Fibroblast of skin of right quadriceps (primary cell): Measurements from ENCODE around the gene FER.
"Not testable (repeated sequence)": the region's sequence is repeated elsewhere in the genome, so short reads cannot be mapped to it uniquely, and the experiment has no call there.

Experiments used
- DNase-seq: peaks from one replicate; pipeline ENCODE4 v3.0.0-alpha.2; 2013

FER gene

DNA sequence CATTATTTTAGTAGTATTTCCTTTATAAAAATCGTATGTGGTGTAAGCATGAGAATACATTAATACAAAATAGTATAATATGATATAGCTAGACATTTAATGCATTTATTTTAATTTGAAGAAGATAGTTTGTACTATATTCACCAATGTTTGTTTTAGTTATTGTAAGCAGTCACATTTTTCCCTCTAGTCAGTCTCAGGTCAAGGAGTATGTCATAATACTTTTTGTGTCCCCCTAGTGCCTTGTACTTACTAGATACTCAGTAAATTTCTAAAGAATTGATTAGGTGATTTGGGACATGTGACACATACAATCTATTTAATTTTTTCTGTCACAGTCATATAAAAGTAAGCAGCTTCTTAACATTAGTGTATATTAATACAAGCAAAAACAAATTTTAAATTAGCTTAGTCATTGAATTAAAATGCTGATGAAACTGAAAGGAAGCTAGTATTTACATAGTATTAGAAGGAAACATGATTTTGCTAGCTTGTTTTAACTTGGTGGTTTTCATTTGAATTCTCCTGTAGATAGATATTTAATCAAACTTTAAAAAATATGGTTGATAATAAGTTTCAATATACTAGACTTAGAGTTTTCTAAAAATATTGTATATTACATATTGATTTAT is 242.2 kb downstream of the FER start:
- peak; percentile 19 for DNase-seq

DNA sequence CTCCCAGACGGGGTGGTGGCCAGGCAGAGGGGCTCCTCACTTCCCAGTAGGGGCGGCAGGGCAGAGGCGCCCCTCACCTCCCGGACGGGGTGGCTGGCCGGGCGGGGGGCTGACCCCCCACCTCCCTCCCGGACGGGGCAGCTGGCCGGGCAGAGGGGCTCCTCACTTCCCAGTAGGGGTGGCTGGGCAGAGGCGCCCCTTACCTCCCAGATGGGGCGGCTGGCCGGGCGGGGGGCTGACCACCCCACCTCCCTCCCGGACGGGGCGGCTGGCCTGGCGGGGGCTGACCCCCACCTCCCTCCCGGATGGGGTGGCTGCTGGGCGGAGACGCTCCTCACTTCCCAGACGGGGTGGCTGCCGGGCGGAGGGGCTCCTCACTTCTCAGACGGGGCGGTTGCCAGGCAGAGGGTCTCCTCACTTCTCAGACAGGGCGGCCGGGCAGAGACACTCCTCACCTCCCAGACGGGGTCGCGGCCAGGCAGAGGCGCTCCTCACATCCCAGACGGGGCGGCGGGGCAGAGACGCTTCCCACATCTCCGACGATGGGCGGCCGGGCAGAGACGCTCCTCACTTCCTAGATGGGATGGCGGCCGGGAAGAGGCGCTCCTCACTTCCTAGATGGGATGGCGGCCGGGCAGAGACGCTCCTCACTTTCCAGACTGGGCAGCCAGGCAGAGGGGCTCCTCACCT is 244.8 kb downstream of the FER start:
- DNase-seq, result not testable (repeated sequence)

DNA sequence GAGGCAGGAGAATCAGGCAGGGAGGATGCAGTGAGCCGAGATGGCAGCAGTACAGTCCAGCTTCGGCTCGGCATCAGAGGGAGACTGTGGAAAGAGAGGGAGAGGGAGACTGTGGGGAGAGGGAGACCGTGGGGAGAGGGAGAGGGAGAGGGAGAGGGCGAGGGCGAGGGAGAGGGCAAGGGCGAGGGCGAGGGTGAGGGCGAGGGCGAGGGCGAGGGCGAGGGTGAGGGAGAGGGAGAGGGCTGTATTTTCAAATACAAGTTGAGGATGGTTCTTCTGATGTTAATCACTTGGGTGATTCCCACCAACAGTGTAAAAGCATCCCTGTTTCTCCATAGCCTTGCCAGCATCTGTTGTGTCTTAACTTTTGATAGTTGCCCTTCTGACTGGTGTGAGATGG is 245.7 kb downstream of the FER start:
- not testable (repeated sequence) for DNase-seq

GRCh38 chr5:108997720-108998119 is 250.0 kb downstream of the FER start:
- DNase-seq, result no peak

DNA sequence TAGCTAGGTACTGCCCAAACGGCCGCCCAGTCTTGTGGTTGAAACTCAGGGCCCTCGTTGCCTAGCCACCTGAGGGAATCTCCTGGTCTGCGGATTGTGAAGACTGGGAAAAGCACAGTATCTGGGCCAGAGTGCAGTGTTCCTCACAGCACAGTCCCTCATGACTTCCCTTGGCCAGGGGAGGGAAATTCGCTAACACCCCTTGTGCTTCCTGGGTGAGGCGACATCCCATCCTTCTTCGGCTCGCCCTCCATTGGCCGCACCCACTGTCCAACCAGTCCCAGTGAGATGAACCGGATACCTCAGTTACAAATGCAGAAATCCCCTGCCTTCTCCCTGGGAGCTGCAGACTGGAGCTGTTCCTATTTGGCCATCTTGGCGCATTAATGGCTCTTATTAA is 250.5 kb downstream of the FER start:
- no peak for DNase-seq

DNA sequence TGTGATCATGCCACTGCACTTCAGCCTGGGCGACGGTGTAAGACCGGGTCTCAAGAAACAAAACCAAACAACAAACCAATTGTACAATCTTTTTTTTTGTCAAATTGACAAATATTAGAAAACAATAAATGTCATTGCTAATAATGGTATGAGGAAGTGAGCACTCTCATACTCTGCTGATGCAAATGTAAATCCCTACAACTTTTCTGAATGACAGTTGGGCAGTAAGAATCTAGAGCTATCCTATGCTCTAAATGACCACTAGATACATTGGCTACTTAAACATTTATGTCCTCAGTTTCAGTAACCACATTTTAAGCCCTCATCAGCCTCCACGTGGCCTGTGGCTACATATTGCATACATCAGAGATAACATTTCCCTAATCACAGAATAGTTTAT is 256.2 kb downstream of the FER start:
- no peak for DNase-seq

DNA sequence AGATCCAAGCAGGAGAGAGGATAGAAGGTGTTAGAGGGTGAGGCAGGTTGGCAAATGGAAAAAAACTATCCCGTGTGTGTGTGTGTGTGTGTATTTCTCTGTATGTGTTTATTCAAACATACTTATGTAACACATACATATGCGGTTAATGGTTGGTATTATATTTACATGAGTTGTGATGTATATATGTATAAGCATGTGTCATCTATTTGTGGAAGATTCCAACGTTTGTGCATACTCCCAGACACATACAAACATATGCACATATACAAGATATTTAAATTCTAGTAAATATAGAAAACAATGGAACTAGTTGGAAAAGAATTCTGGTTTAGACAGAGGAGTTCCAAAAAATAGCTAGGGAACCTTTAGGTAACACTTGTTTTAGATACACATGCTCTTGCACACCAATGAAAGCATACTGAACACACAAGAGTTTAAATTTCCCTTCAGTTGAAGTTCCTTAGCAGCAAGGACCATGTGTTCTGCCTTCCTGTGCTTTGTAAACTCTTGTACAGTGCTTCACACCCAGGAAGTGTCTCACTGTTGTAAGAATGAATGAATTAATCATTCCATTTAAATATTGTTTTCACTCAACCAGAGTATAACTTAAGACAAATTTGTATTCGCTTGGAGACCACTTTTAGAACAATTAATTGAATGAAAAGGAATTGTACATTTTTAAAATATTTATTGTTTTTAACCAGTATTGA is 257.8 kb downstream of the FER start:
- DNase-seq, result no peak

- DNase-seq, result no peak
Measured at GRCh38 chr5:109006129-109006528, 258.4 kb downstream of the FER start.

- no peak for DNase-seq
Measured at GRCh38 chr5:109016300-109016699, 268.6 kb downstream of the FER start.

DNA sequence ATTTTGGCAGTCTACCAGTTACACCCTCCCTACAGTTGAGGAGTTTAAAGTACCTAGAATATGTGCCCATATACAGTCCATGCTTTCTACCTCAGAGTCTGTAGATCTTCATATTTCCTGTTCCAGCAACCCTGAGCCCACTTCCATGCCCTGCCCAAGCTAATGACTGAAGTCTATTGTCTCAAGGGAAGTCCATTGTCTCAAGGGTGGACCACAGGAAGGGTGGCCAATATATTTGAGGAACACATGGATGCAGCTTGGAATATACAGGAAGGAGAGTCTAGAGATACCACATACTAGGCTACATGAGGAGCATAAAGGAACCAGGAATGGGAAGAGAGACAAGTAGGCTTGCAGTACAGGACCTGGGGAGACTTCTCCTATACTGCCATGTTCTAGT is 274.4 kb downstream of the FER start:
- DNase-seq, result no peak

DNA sequence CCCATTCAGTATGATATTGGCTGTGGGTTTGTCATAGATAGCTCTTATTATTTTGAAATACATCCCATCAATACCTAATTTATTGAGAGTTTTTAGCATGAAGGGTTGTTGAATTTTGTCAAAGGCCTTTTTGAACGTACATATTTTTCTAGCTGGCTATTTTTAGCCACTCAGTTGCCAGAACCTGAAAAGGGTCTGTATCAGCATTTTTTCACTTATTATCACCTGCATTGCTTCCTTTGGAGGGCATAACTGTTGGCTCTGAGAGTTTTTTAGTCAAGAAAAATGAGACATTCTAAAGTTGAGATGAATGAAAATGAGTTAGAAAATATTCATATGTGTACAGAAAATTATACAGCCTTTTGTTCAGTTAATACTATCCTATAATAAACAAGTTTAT is 278.0 kb downstream of the FER start:
- not testable (repeated sequence) for DNase-seq

GRCh38 chr5:109027983-109028607 is 280.4 kb downstream of the FER start:
- DNase-seq, result no peak

DNA sequence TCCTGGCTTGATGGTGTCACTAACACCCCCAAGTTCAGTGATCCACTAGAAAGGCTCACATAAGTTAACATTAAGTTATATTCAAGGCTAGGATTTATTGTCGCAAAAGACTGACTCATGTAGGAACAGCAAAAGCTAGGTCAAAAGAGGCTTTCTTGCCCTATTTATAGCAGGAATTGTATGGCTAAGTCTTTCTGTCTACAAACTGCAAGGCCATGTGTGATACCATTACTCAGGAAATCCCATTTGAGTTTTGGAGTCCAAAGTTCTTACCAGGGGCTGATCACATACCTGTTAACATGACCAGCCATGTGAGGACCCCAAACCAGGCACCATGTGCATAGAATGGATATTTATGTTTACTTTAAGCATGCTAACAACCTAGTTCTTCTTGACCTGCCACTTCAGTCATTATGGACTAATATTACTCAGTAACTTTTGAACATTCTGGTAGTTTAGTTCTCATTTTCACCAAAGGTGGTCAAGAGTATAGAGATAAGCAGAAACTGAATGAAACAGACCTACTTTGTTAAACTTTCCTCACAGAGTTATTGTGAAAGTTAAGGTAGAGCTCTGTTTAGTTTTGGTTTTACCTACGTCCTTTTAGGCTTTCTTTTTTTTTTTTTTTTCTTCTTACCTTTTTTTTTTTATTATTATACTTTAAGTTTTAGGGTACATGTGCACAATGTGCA is 281.1 kb downstream of the FER start:
- DNase-seq, result peak; percentile 8

GRCh38 chr5:109029847-109030246 is 282.1 kb downstream of the FER start:
- DNase-seq, result no peak

DNA sequence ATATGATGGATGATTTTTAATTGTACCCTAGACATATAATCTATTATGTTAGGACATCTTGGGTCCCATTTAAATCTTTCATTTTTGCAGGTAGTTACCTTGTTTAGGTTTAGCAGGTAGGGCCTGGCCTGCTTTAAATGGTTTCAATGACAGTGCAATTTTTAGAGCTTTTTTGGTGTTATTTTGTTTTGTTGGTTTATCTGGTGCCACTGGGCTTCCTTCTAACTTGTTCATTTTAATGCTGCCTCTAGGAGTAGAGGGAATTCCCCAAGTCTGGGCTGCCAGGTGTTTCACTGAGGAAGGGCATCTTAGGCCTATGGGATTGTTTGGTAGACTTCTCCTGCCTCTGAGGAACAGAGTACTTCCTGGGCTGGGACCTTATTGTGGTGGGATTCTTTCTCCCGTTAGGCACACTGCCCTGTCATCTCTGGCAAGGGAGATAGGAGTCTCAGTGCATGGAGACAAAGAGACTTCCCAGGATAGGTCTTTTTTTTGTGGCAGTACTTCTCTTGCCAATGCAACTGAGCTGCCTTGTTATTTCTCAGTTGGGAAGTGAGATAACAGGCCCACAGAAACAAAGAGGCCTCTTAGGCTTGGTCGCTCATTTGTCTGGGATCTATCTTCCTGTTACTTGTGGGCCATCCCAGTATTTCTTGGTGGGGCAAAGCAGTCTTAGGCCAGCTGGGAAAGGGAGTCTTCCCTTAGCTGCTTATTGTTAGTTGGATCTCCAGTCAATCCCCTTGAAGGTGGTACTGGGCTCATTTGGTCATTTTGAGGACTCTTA is 282.9 kb downstream of the FER start:
- DNase-seq, result no peak

DNA sequence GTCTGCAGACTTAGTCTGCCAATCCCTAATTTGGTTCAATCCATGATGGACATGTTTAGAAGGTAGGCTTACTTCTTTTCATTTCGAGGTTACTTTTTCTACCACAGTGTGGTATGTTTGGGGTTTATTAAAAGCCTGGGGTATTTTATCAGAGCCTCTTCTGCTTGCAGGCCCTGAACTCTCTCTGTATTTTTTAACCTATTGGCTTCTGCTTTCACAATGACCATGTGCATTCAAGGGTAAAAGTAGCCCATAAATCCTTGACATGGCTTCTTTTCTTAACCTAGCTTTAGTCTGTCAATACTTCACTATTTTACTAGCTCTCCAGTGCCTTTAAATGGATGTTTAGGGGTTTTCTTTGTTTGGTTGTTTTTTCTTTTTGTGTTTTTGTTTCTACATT is 286.6 kb downstream of the FER start:
- DNase-seq, result no peak

- DNase-seq, result peak; percentile 55
Measured at GRCh38 chr5:109035436-109035835, 287.7 kb downstream of the FER start.

GRCh38 chr5:109038209-109038840 is 290.6 kb downstream of the FER start:
- peak; percentile 31 for DNase-seq

DNA sequence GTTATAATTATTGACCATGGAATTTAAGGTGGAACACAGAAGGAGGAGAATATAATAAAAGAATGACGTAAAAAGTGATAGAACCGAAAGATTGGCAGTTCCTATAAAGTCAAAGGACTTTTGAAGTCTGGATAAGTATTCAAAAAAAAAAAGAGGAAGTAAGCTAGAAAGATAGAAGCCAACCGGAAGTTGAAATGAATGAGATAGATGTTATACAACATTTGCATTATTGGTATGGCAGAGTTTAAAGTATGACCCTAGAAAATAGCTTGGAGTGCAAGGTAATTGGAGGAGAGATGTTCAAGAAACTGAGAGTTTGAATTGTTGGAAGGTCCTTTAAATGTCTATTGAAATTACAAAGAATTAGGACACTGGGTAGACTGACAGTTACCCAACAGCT is 293.6 kb downstream of the FER start:
- no peak for DNase-seq

DNA sequence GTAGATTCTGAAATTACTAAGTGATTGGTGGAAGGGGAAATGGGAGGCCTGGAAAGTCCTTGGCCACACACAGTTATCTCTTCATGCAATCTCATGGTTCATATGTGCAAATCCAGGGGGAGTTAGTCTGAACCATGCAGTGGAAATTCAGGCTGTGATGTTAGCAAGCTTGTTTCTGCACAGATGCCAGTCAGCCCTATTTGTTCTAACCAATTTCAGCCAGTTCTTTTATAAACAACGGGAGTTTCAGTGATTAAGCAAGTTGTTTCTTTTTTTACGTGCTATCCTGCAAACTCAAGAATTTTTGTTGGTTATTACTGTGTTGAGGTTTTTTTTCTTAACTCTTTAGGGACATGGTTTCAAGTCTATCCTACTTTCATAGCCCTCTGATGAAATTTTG is 298.0 kb downstream of the FER start:
- no peak for DNase-seq

- DNase-seq, result no peak
Measured at GRCh38 chr5:109049565-109049964, 301.9 kb downstream of the FER start.

DNA sequence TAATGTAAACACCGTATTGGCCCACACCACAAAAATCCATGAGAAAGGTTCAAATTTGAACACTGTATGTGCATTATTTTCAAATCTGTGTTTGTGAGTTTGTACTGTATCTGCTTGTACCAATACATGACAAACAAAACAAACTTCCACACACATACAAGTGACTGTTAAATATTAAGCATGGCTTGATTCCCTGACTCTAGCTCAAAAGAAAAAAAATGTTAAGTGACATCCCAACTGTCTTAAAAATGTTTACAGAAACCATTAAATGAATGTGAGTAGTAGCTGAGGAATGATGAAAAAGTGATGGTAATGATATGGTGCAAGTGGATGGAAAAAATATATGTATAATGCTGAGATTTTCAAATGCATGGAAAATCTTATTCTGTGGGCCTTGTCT is 302.6 kb downstream of the FER start:
- peak; percentile 39 for DNase-seq
